SIG-M5 (cell line): Measurements from ENCODE around the gene TAAR6.
"Not testable (repeated sequence)": the region's sequence is repeated elsewhere in the genome, so short reads cannot be mapped to it uniquely, and the experiment has no call there.

Experiments used
- DNase-seq: peaks from one replicate; lab custom pipeline; 2025; lab: John Stamatoyannopoulos, UW

TAAR6 gene

GRCh38 chr6:132570221-132570777 lies at the start of gene TAAR6:
TAAR6 (plus strand) TSS chr6:132570322; CDS start chr6:132570322, 0 bp downstream.
- no peak for DNase-seq

- no peak for DNase-seq
Measured at GRCh38 chr6:132520953-132521352, 49.2 kb upstream of the TAAR6 start.

- no peak for DNase-seq
Measured at GRCh38 chr6:132524646-132525045, 45.5 kb upstream of the TAAR6 start.

- no peak for DNase-seq
Measured at GRCh38 chr6:132525866-132526265, 44.3 kb upstream of the TAAR6 start.

- DNase-seq: no peak
Measured at GRCh38 chr6:132526461-132526860, 43.7 kb upstream of the TAAR6 start.

GRCh38 chr6:132527791-132528190 lies 42.3 kb upstream of the TAAR6 start:
- DNase-seq: no peak

- no peak for DNase-seq
Measured at GRCh38 chr6:132530293-132530974, 39.7 kb upstream of the TAAR6 start.

- DNase-seq: not testable (repeated sequence)
Measured at GRCh38 chr6:132534546-132534945, 35.6 kb upstream of the TAAR6 start.

GRCh38 chr6:132537145-132537544 lies 33.0 kb upstream of the TAAR6 start:
- no peak for DNase-seq

GRCh38 chr6:132537977-132538376 lies 32.1 kb upstream of the TAAR6 start, which contains the start of gene TAAR9:
TAAR9 (plus strand) TSS chr6:132538277; CDS start chr6:132538290, 13 bp downstream.
- no peak for DNase-seq

GRCh38 chr6:132544826-132545225 lies 25.3 kb upstream of the TAAR6 start:
- no peak for DNase-seq

GRCh38 chr6:132548746-132549463 lies 21.2 kb upstream of the TAAR6 start:
- no peak for DNase-seq

- no peak for DNase-seq
Measured at GRCh38 chr6:132551214-132551613, 18.9 kb upstream of the TAAR6 start.

- no peak for DNase-seq
Measured at GRCh38 chr6:132552372-132552771, 17.8 kb upstream of the TAAR6 start, which contains the start of gene TAAR8. TAAR8 (plus strand) TSS chr6:132552672; CDS start chr6:132552693, 21 bp downstream.

- DNase-seq: not testable (repeated sequence)
Measured at GRCh38 chr6:132560087-132560486, 10.0 kb upstream of the TAAR6 start.

- no peak for DNase-seq
Measured at GRCh38 chr6:132566404-132566803, 3.7 kb upstream of the TAAR6 start.

GRCh38 chr6:132567566-132567965 lies 2.6 kb upstream of the TAAR6 start:
- no peak for DNase-seq

- no peak for DNase-seq
Measured at GRCh38 chr6:132568611-132569010, 1.5 kb upstream of the TAAR6 start.

GRCh38 chr6:132569170-132569569 lies 952 bp upstream of the TAAR6 start:
- DNase-seq: no peak

GRCh38 chr6:132571774-132572173 lies 1.7 kb downstream of the TAAR6 start:
- DNase-seq: no peak

GRCh38 chr6:132584698-132585097 lies 14.6 kb downstream of the TAAR6 start:
- no peak for DNase-seq

GRCh38 chr6:132587424-132587823 lies 17.3 kb downstream of the TAAR6 start:
- DNase-seq: no peak

GRCh38 chr6:132589454-132589853 lies 19.3 kb downstream of the TAAR6 start, which contains the start of gene TAAR5:
TAAR5 (minus strand) TSS chr6:132589741; CDS start chr6:132589686, 55 bp downstream.
- no peak for DNase-seq
